Measurements from ENCODE around the gene MVD.

Gene MVD

DNA sequence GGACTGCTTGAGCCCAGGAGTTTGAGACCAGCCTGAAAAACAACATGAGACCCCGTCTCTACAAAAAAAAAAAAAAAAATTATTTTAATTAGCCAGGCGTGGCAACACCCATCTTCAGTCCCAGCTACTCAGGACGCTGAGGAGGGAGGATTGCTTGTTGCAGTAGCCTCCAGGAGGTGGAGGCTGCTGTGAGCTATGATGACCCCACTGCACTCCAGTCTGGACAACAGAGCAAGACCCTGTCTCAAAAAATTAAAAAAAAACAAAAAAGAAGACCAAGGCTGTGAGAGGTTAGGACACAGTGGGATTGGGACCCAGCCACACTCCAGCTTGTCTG is 24.8 kb upstream of the MVD start:
- no peaks in the 10 kb centered on the region for H3F3A ChIP-seq (ENCODE audit: insufficient read depth, low read length)
- TF ChIP-seq, protein P1, sequence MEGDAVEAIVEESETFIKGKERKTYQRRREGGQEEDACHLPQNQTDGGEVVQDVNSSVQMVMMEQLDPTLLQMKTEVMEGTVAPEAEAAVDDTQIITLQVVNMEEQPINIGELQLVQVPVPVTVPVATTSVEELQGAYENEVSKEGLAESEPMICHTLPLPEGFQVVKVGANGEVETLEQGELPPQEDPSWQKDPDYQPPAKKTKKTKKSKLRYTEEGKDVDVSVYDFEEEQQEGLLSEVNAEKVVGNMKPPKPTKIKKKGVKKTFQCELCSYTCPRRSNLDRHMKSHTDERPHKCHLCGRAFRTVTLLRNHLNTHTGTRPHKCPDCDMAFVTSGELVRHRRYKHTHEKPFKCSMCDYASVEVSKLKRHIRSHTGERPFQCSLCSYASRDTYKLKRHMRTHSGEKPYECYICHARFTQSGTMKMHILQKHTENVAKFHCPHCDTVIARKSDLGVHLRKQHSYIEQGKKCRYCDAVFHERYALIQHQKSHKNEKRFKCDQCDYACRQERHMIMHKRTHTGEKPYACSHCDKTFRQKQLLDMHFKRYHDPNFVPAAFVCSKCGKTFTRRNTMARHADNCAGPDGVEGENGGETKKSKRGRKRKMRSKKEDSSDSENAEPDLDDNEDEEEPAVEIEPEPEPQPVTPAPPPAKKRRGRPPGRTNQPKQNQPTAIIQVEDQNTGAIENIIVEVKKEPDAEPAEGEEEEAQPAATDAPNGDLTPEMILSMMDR (IDR thresholded peaks at IDR 0.05; ENCODE audit: low read length) = no peak
- H3K4me3 ChIP-seq (ENCODE audit: low read depth, low read length, poor library complexity, severe bottlenecking) = no peak overlapping the region
- no peak overlapping the region for H2AFZ ChIP-seq (ENCODE audit: low read length)
- no peaks in the 10 kb centered on the region for H3K36me3 ChIP-seq (ENCODE audit: insufficient read depth, low read length)
- H3K9me3 ChIP-seq (ENCODE audit: low read length) = no peaks in the 10 kb centered on the region
- H3K9me2 ChIP-seq (ENCODE audit: low read depth, low read length) = no peaks in the 10 kb centered on the region
- no peaks in the 10 kb centered on the region for H3K79me2 ChIP-seq (ENCODE audit: insufficient read depth, low read length)
- H3K27ac ChIP-seq (ENCODE audit: low read depth, low read length, poor library complexity, severe bottlenecking) = no peak overlapping the region
- no peak overlapping the region for H3K4me2 ChIP-seq (ENCODE audit: low read length)
- no peaks in the 10 kb centered on the region for H4K20me1 ChIP-seq (ENCODE audit: insufficient read depth, low read length)
- peaks cover 16% of the 10 kb centered on the region for H3K4me1 ChIP-seq (ENCODE audit: insufficient read depth, low read length, severe bottlenecking)
- no peak overlapping the region for H3K9ac ChIP-seq (ENCODE audit: low read length)
- H3K27me3 ChIP-seq (ENCODE audit: insufficient read depth, low read length) = peaks cover 12% of the 10 kb centered on the region; the same call in 1 of the 2 replicates

DNA sequence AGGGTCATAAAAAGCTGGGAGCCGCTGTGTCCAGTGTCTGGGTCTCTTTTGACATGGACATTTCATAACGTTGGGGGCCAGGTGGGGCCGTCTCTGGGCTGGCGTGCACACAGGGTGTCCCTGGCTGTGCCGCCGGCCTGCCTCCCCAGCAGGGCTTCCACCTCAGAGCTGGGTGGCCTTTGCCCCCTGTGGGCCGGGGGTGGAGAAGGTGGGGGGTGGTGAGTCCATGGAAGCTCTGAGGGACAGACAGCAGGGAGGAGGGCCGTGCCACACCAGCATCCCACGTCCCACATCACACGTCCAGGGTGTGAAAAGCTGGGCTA is 24.3 kb upstream of the MVD start:
- Histone ChIP-seq H3K9me2 (ENCODE audit: low read depth, low read length) (no peaks in the 10 kb centered on the region), H3K4me3 (ENCODE audit: low read depth, low read length, poor library complexity, severe bottlenecking) (no peak overlapping the region), H3F3A (ENCODE audit: insufficient read depth, low read length) (0 out of 2 replicates have a peak, but pooled peaks cover 3% of the 10 kb centered on the region), H3K27me3 (ENCODE audit: insufficient read depth, low read length) (peaks cover 12% of the 10 kb centered on the region; the same call in 1 of the 2 replicates), H3K79me2 (ENCODE audit: insufficient read depth, low read length) (no peaks in the 10 kb centered on the region), H3K36me3 (ENCODE audit: insufficient read depth, low read length) (no peaks in the 10 kb centered on the region), H4K20me1 (ENCODE audit: insufficient read depth, low read length) (no peaks in the 10 kb centered on the region), H2AFZ (ENCODE audit: low read length) (no peak overlapping the region), H3K9ac (ENCODE audit: low read length) (no peak overlapping the region), H3K4me2 (ENCODE audit: low read length) (no peak overlapping the region), H3K27ac (ENCODE audit: low read depth, low read length, poor library complexity, severe bottlenecking) (no peak overlapping the region), H3K4me1 (ENCODE audit: insufficient read depth, low read length, severe bottlenecking) (peaks cover 19% of the 10 kb centered on the region), H3K9me3 (ENCODE audit: low read length) (no peaks in the 10 kb centered on the region)
- no peak for TF ChIP-seq EZH2 (IDR thresholded peaks at IDR 0.05; ENCODE audit: borderline replicate concordance, low read length)
- TF ChIP-seq, protein P1 (IDR thresholded peaks at IDR 0.05; ENCODE audit: low read length) = no peak

DNA sequence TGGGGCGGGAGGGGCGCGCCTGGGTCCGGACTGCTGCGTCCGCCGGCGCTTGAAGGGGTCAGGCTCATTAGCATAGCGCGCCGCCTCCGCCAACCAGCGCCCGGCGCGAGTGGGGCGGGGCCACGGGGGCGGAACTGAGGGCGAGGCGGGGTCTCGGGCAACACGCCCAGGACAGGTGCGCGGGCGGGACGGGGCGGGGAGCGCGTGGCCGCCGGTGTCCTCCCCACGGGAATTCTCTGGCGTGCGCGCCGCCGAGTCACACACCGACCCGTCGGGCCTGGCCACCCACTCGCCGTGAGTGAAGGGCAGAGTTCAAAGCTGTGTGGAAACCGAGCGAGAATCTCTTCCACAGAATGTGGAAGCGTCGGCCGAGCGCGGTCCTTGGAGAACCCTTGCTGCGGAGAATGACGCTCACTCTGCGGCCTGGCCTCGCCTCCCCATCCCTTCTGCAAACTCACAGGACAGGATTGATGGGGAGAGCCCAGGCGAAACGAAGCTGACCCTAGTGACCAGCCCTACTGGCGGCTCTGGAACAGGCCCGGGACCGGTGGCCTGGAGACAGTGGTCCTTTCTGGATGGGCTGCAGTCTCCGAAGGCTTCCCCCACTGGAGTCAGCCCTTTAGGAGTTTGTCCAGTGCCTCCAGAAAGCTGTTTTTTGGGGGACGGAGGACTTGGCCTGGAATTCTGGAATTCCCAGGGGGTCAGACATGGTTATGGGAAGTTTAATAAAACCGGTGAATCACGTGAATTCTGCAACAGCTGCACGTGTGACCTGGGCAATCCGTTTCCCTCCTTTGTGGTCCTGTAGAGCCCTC is 23.8 kb upstream of the MVD start, which contains the start of gene SNAI3:
Gene SNAI3, minus strand, starts transcription at position 69 of the 815 bp plus-strand sequence. CDS start 101 bp downstream, outside the sequence.
- Histone ChIP-seq H3K27ac (ENCODE audit: low read depth, low read length, poor library complexity, severe bottlenecking) (no peak within 1 kb of the TSS), H3K27me3 (ENCODE audit: insufficient read depth, low read length) (peaks cover 12% of the 10 kb centered on the region; the same call in 1 of the 2 replicates), H3K4me2 (ENCODE audit: low read length) (peak within 1 kb of the TSS; percentile 87), H3K9me2 (ENCODE audit: low read depth, low read length) (no peaks in the 10 kb centered on the region), H3K79me2 (ENCODE audit: insufficient read depth, low read length) (no peaks in the 10 kb centered on the region), H3K36me3 (ENCODE audit: insufficient read depth, low read length) (no peaks in the 10 kb centered on the region), H3K9ac (ENCODE audit: low read length) (peak within 1 kb of the TSS; percentile 60), H3K4me3 (ENCODE audit: low read depth, low read length, poor library complexity, severe bottlenecking) (peak within 1 kb of the TSS; percentile 67), H3K9me3 (ENCODE audit: low read length) (no peaks in the 10 kb centered on the region), H3K4me1 (ENCODE audit: insufficient read depth, low read length, severe bottlenecking) (peaks cover 24% of the 10 kb centered on the region), H4K20me1 (ENCODE audit: insufficient read depth, low read length) (no peaks in the 10 kb centered on the region), H2AFZ (ENCODE audit: low read length) (no peak within 1 kb of the TSS), H3F3A (ENCODE audit: insufficient read depth, low read length) (0 out of 2 replicates have a peak, but pooled peaks cover 3% of the 10 kb centered on the region)
- TF ChIP-seq EZH2 (IDR thresholded peaks at IDR 0.05; ENCODE audit: borderline replicate concordance, low read length) = no peak
- TF ChIP-seq, protein P1 (IDR thresholded peaks at IDR 0.05; ENCODE audit: low read length) = no peak

Measured in OCI-LY1 (cell line).